ENCODE measurements around the gene POU4F3.

- TF ChIP-seq CTCF (IDR thresholded peaks at IDR 0.05) (no peak), ZNF281 (CRISPR knock-in tag; IDR thresholded peaks at IDR 0.05) (no peak), NR3C1 (CRISPR knock-in tag; conservative IDR thresholded peaks at IDR 0.05; ENCODE audit: low read depth) (no peak), ETV6 (CRISPR knock-in tag; IDR thresholded peaks at IDR 0.05) (no peak)
These were observed 8.9 kb upstream of the POU4F3 start for GRCh38 chr5:146329697-146330096.

All from WTC11 (cell line).